SK-N-SH (cell line): ENCODE results near the gene N4BP2L2. TPM values are rescaled to one million over a fixed set of nuclear protein-coding genes. Genes with fewer than 3 reads are reported as not detected.

Experiments
- CTCF ChIA-PET: fragments of 300-600, 350-600 bp; formaldehyde crosslinking; extraction: SDS; loops from one replicate; lab custom pipeline; 2021; lab: Yijun Ruan, JAX
- POLR2A ChIA-PET: fragments of 350-600 bp; sonication (Branson Sonifier 250); formaldehyde crosslinking; extraction: SDS; loops from one replicate; lab custom pipeline; 2020; ENCODE audit warnings: antibody characterized with exemption, inconsistent platforms; lab: Yijun Ruan, JAX
- DNase-seq: peaks from one replicate; pipeline ENCODE4 v3.0.0; 2012
- H2AFZ ChIP-seq: fragments of 200-600 bp; sonication (generic); 2 replicates; pipeline ENCODE4 v1.8.1; 2016; ENCODE audit warnings: antibody characterized with exemption, mild to moderate bottlenecking, low read depth
- H3F3A ChIP-seq: fragments of 200-600 bp; sonication (generic); replicated peaks from 2 replicates; pipeline ENCODE3; 2016; ENCODE audit warnings: antibody characterized with exemption, mild to moderate bottlenecking; ENCODE audit not compliant: insufficient read depth
- H3K27ac ChIP-seq, 2 experiments: fragments of 200-500 bp in 1 of 2; fragments of 200-600 bp in 1 of 2; sonication (Bioruptor generic) in 1 of 2; sonication (generic), shearing (Covaris generic) in 1 of 2; 2 replicates each; pipeline versions ENCODE4 v1.5.1 to v1.6.1; 2014 to 2016; ENCODE audit warnings: low read depth in 2 of 2, inconsistent platforms in 1 of 2, low read length in 1 of 2, mild to moderate bottlenecking in 1 of 2, mixed read lengths in 1 of 2
- H3K27me3 ChIP-seq: fragments of 200-600 bp; sonication (generic), shearing (Covaris generic); 2 replicates; pipeline ENCODE4 v1.6.1; 2016; ENCODE audit warnings: mixed run types; ENCODE audit not compliant: insufficient read depth
- H3K36me3 ChIP-seq, 2 experiments: fragments of 200-500 bp in 1 of 2; fragments of 200-600 bp in 1 of 2; sonication (Bioruptor generic) in 1 of 2; sonication (generic) in 1 of 2; replicated peaks in 1 of 2; 2 replicates each; pipeline versions ENCODE3 to v1.5.1; 2014 to 2016; ENCODE audit warnings: low read length in 1 of 2, mild to moderate bottlenecking in 1 of 2; ENCODE audit not compliant: insufficient read depth in 2 of 2, control insufficient read depth in 1 of 2
- H3K4me1 ChIP-seq, 2 experiments: fragments of 200-500 bp in 1 of 2; fragments of 200-600 bp in 1 of 2; sonication (Bioruptor generic) in 1 of 2; sonication (generic), shearing (Covaris generic) in 1 of 2; 2 replicates each; pipeline versions ENCODE4 v1.5.1 to v1.6.1; 2014 to 2016; ENCODE audit warnings: low read depth in 1 of 2, low read length in 1 of 2, mixed run types in 1 of 2; ENCODE audit not compliant: insufficient read depth in 2 of 2, control insufficient read depth in 1 of 2
- H3K4me2 ChIP-seq: fragments of 200-600 bp; sonication (generic), shearing (Covaris generic); 2 replicates; pipeline ENCODE4 v1.6.1; 2017; ENCODE audit warnings: mixed run types
- H3K4me3 ChIP-seq, 2 experiments: fragments of 200-500 bp in 1 of 2; fragments of 200-600 bp in 1 of 2; sonication (Bioruptor generic) in 1 of 2; sonication (generic), shearing (Covaris generic) in 1 of 2; 2 replicates each; pipeline versions ENCODE4 v1.5.1 to v1.8.1; 2014 to 2016; ENCODE audit warnings: low read depth in 2 of 2, inconsistent platforms in 1 of 2, low read length in 1 of 2, mild to moderate bottlenecking in 1 of 2, mixed read lengths in 1 of 2, moderate library complexity in 1 of 2
- H3K79me2 ChIP-seq: fragments of 200-600 bp; sonication (generic); 2 replicates; pipeline ENCODE4 v1.8.1; 2017; ENCODE audit warnings: mild to moderate bottlenecking; ENCODE audit not compliant: insufficient read depth
- H3K9ac ChIP-seq: fragments of 200-600 bp; sonication (generic); 2 replicates; pipeline ENCODE4 v1.6.1; 2017; ENCODE audit warnings: mixed run types
- H3K9me2 ChIP-seq: fragments of 200-600 bp; sonication (generic); 2 replicates; pipeline ENCODE4 v1.6.1; 2017; ENCODE audit warnings: mixed run types
- H3K9me3 ChIP-seq: fragments of 200-600 bp; sonication (generic); 2 replicates; pipeline ENCODE4 v1.6.1; 2017; ENCODE audit warnings: mixed run types, mild to moderate bottlenecking, moderate library complexity
- H4K20me1 ChIP-seq: fragments of 200-600 bp; sonication (generic); 2 replicates; pipeline ENCODE4 v1.6.1; 2017; ENCODE audit warnings: mild to moderate bottlenecking, mixed run types; ENCODE audit not compliant: insufficient read depth
- CHD2 ChIP-seq: fragments of 150-350 bp; IDR thresholded peaks from 2 replicates; pipeline ENCODE4 v1.6.1; 2018; ENCODE audit warnings: low read length; ENCODE audit not compliant: partially characterized antibody
- EP300 ChIP-seq, 2 experiments: IDR thresholded peaks; 2 replicates each; pipeline versions ENCODE4 v1.4.0 to v1.6.1; 2012; ENCODE audit warnings: borderline replicate concordance in 1 of 2, low read depth in 1 of 2, low read length in 1 of 2
- FOSL2 ChIP-seq: IDR thresholded peaks from 2 replicates; pipeline ENCODE4 v1.4.0; 2012; ENCODE audit warnings: low read depth, mild to moderate bottlenecking, moderate library complexity, borderline replicate concordance
- FOXJ3 ChIP-seq: sonication (generic); formaldehyde crosslinking; IDR thresholded peaks from 2 replicates; pipeline ENCODE4 v1.5.1; 2020; ENCODE audit warnings: mild to moderate bottlenecking, missing genetic modification reagents
- GATA2 ChIP-seq: sonication (generic); formaldehyde crosslinking; IDR thresholded peaks from 2 replicates; pipeline ENCODE4 v1.5.0; 2020; ENCODE audit warnings: mild to moderate bottlenecking, missing genetic modification reagents
- MXI1 ChIP-seq: IDR thresholded peaks from 2 replicates; pipeline ENCODE4 v1.6.1; 2012; ENCODE audit warnings: mild to moderate bottlenecking, low read depth, low read length, improper control_type of control experiment
- NFIC ChIP-seq: IDR thresholded peaks from 2 replicates; pipeline ENCODE4 v1.4.0; 2012; ENCODE audit warnings: borderline replicate concordance
- NRF1 ChIP-seq: IDR thresholded peaks from 2 replicates; pipeline ENCODE4 v1.6.1; 2012; ENCODE audit warnings: low read depth, mild to moderate bottlenecking, low read length
- POLR2AphosphoS5 ChIP-seq: IDR thresholded peaks from 2 replicates; pipeline ENCODE4 v1.6.1; 2012; ENCODE audit warnings: low read depth, low read length
- RAD21 ChIP-seq: IDR thresholded peaks from 2 replicates; pipeline ENCODE4 v1.6.1; 2012; ENCODE audit warnings: mild to moderate bottlenecking, low read length
- RXRA ChIP-seq: IDR thresholded peaks from 2 replicates; pipeline ENCODE4 v1.4.0; 2012; ENCODE audit warnings: low read depth, mild to moderate bottlenecking, borderline replicate concordance
- SMC3 ChIP-seq: IDR thresholded peaks from 2 replicates; pipeline ENCODE4 v1.6.1; 2012; ENCODE audit warnings: low read depth, low read length, improper control_type of control experiment
- TEAD4 ChIP-seq: IDR thresholded peaks from 2 replicates; pipeline ENCODE4 v1.4.0; 2012; ENCODE audit warnings: mild to moderate bottlenecking, borderline replicate concordance; ENCODE audit not compliant: insufficient read depth
- YY1 ChIP-seq: IDR thresholded peaks from 2 replicates; pipeline ENCODE4 v1.4.0; 2012; ENCODE audit warnings: low read depth, mild to moderate bottlenecking
- WGBS: methylation state at CpG from one replicate; pipeline ENCODE4 v1.1.6; 2017; ENCODE audit warnings: low lambda C conversion rate; 5-methylcytosine and 5-hydroxymethylcytosine counted together
- polyA plus RNA-seq, 3 experiments: library from polyadenylated mRNA; depleted of rRNA; stranded (reverse); fragments of >200 nt; gene quantifications; 2 replicates each; pipeline ENCODE4 v1.2.3, GENCODE V29; 2012
- TF ChIP-seq, protein P1 (sequence below): IDR thresholded peaks from 2 replicates; pipeline ENCODE4 v1.4.0; 2012; ENCODE audit warnings: low read depth, borderline replicate concordance
- TF ChIP-seq, protein P2 (sequence below): IDR thresholded peaks from 2 replicates; pipeline ENCODE4 v1.4.0; 2012; ENCODE audit warnings: low read depth
- TF ChIP-seq, protein P3 (sequence below): fragments of 150-350 bp; IDR thresholded peaks from 2 replicates; pipeline ENCODE4 v1.6.1; 2017; ENCODE audit warnings: antibody characterized with exemption, low read length, low read depth, borderline replicate concordance
- TF ChIP-seq, protein P4 (sequence below): IDR thresholded peaks from 2 replicates; pipeline ENCODE4; 2012

The N4BP2L2 gene
- polyA plus RNA-seq, 1 of the 3 experiments (the other 2 are of a cell fraction), result 16.0 TPM

DNA sequence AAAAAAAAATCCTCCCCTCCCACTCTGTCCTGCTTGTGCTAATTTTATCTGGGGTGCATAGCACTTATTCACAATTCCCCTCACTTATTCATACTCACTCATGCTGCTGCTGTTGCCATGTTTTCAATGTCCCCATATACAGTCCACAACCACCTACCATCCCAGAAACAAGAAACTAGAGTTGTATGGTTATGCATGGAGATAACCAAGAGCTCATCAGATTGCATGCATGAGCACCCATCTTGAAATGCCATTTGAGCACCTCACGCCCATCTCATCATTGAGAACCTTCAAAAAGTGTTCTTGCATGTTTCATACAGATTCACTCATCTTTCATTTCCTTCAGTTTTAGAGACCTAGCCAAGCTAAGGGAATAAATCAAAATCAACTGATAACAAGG lies 15.1 kb upstream of the N4BP2L2 start:
- no peak for DNase-seq
- Histone ChIP-seq H2AFZ (no peak overlapping the region), H3K36me3 (no peaks in the 10 kb centered on the region), H3K27ac (no peak overlapping the region), H3K4me3 (no peak overlapping the region), H3K4me1 (no peaks in the 10 kb centered on the region), H3F3A (no peaks in the 10 kb centered on the region), H3K9ac (no peak overlapping the region), H3K27me3 (no peaks in the 10 kb centered on the region), H3K79me2 (no peaks in the 10 kb centered on the region), H3K4me2 (no peak overlapping the region), H3K9me3 (no peaks in the 10 kb centered on the region), H4K20me1 (no peaks in the 10 kb centered on the region), H3K9me2 (no peaks in the 10 kb centered on the region)
- ChIA-PET CTCF (interaction anchor here (1.0 to 1.1 kb wide), 2 partner anchors 15 to 1170 kb away, joined by 3 to 4 read pairs; partner anchors contain the start of gene N4BP2L2), POLR2A (no interaction called here)
- WGBS, result 50% methylated on average over 1 of the region's 1 CpG
- no peak for TF ChIP-seq FOSL2
- TF ChIP-seq RAD21, result no peak
- no peak for TF ChIP-seq TEAD4
- TF ChIP-seq NRF1, result no peak
- TF ChIP-seq NFIC, result no peak
- TF ChIP-seq, protein P1, sequence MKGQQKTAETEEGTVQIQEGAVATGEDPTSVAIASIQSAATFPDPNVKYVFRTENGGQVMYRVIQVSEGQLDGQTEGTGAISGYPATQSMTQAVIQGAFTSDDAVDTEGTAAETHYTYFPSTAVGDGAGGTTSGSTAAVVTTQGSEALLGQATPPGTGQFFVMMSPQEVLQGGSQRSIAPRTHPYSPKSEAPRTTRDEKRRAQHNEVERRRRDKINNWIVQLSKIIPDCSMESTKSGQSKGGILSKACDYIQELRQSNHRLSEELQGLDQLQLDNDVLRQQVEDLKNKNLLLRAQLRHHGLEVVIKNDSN, result no peak
- TF ChIP-seq RXRA, result no peak
- TF ChIP-seq FOXJ3, result no peak
- TF ChIP-seq YY1, result no peak
- no peak for TF ChIP-seq EP300 (IDR thresholded peaks at IDR 0.05; ENCODE audit: borderline replicate concordance in 1 of 2, low read depth in 1 of 2, low read length in 1 of 2)
- TF ChIP-seq, protein P2, sequence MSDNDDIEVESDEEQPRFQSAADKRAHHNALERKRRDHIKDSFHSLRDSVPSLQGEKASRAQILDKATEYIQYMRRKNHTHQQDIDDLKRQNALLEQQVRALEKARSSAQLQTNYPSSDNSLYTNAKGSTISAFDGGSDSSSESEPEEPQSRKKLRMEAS, result no peak
- TF ChIP-seq SMC3, result no peak
- no peak for TF ChIP-seq GATA2 (CRISPR knock-in tag)
- TF ChIP-seq, protein P3, sequence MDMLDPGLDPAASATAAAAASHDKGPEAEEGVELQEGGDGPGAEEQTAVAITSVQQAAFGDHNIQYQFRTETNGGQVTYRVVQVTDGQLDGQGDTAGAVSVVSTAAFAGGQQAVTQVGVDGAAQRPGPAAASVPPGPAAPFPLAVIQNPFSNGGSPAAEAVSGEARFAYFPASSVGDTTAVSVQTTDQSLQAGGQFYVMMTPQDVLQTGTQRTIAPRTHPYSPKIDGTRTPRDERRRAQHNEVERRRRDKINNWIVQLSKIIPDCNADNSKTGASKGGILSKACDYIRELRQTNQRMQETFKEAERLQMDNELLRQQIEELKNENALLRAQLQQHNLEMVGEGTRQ, result no peak
- TF ChIP-seq MXI1, result no peak
- TF ChIP-seq, protein P4, sequence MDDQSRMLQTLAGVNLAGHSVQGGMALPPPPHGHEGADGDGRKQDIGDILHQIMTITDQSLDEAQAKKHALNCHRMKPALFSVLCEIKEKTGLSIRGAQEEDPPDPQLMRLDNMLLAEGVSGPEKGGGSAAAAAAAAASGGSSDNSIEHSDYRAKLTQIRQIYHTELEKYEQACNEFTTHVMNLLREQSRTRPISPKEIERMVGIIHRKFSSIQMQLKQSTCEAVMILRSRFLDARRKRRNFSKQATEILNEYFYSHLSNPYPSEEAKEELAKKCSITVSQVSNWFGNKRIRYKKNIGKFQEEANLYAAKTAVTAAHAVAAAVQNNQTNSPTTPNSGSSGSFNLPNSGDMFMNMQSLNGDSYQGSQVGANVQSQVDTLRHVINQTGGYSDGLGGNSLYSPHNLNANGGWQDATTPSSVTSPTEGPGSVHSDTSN, result no peak
- TF ChIP-seq CHD2, result no peak
- no peak for TF ChIP-seq POLR2AphosphoS5
